Upper lobe of left lung (tissue), 4 donors: ENCODE data around the gene KLHL9.

Experiments used
- EP300 ChIP-seq, 4 donors: sonication (generic); formaldehyde crosslinking; IDR thresholded peaks; one replicate each; pipeline ENCODE4 v1.5.1; 2017; ENCODE audit warnings: antibody characterized with exemption in 4 of 4, control low read depth in 2 of 4
- POLR2A ChIP-seq, 4 donors: fragments of 450-650 bp; IDR thresholded peaks; one replicate each; pipeline ENCODE4 v1.5.1; 2016 to 2017; ENCODE audit warnings: antibody characterized with exemption in 4 of 4, mild to moderate bottlenecking in 2 of 4
- POLR2AphosphoS5 ChIP-seq, 2 donors: sonication (generic); formaldehyde crosslinking; IDR thresholded peaks; one replicate each; pipeline ENCODE4 v1.5.1; 2017; ENCODE audit warnings: antibody characterized with exemption in 2 of 2
- TF ChIP-seq, protein P1 (sequence below), 6 experiments: fragments of 450-650 bp in 4 of 6; fragments of 200-600 bp in 2 of 6; sonication (generic) in 2 of 6; IDR thresholded peaks; one replicate each; pipeline ENCODE4 v1.5.1; 2016 to 2019; ENCODE audit warnings: antibody characterized with exemption in 6 of 6

DNA sequence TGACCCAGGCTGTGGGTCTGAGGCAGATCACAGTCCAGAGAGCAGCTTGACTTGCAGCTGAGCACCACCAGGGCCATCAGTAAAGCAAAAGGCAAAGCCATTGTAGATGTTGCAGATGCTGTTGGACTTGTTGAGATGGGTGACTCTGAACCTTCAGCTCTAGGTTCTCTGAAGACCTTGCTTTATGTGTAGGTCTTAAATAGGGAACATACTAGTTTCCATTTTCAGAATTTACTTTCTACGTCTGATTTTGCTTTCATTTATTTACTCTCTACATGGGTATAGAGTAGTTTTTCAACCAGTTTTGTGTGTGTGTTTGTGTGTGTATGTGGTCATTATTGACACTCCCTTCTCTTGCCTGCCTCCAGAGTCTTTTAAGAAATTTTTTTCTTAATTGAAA lies 15.6 kb upstream of the KLHL9 start, which contains the start of gene IFNA6:
- TF ChIP-seq POLR2AphosphoS5 (IDR thresholded peaks at IDR 0.05) (no peak), EP300 (IDR thresholded peaks at IDR 0.05) (no peak), POLR2A (IDR thresholded peaks at IDR 0.05) (no peak)
- TF ChIP-seq, protein P1, sequence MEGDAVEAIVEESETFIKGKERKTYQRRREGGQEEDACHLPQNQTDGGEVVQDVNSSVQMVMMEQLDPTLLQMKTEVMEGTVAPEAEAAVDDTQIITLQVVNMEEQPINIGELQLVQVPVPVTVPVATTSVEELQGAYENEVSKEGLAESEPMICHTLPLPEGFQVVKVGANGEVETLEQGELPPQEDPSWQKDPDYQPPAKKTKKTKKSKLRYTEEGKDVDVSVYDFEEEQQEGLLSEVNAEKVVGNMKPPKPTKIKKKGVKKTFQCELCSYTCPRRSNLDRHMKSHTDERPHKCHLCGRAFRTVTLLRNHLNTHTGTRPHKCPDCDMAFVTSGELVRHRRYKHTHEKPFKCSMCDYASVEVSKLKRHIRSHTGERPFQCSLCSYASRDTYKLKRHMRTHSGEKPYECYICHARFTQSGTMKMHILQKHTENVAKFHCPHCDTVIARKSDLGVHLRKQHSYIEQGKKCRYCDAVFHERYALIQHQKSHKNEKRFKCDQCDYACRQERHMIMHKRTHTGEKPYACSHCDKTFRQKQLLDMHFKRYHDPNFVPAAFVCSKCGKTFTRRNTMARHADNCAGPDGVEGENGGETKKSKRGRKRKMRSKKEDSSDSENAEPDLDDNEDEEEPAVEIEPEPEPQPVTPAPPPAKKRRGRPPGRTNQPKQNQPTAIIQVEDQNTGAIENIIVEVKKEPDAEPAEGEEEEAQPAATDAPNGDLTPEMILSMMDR (IDR thresholded peaks at IDR 0.05): no peak
